ENCODE measurements around the gene KIF20A. TPM values are rescaled to one million over a fixed set of nuclear protein-coding genes. Genes with fewer than 3 reads are reported as not detected.

Gene KIF20A
- total RNA-seq, result not detected
- not detected for polyA plus RNA-seq

DNA sequence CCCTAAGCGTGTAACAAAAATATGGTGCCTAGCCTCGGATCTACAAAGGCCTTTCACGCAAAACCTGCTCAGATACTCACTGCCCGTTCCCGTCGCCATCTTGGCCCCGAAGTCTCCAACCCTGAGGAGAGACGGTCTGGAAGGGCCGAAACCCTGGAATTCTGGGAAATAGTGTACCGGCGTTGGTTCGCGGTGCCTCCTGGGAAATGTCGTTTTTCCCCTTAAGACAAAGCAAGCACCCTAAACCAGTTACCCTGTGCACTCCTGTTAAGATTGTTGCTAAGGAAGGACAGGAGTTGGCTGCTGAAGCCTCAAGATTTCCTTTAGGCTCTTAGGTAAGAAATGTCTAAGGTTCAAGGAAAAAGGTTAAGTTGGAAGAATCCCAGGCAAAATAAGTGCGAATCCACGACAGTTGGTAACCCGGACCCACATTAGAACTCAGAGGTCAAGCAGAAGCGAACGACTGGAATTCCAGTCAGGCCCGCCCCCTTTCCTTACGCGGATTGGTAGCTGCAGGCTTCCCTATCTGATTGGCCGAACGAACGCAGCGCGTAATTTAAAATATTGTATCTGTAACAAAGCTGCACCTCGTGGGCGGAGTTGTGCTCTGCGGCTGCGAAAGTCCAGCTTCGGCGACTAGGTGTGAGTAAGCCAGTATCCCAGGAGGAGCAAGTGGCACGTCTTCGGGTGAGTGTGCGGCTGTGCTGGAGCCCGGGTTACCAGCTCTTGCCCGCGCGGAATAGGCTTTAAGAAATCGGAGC is at the start of gene KIF20A, which contains the start of gene BRD8:
KIF20A (plus strand) TSS at position 597 of the 761 bp plus-strand sequence. CDS start 569 bp downstream, outside the sequence.
BRD8 (minus strand) TSS at position 115 of the 761 bp plus-strand sequence; CDS start at position 99, 16 bp downstream.
- peak within 1 kb of the TSS; percentile 80 to 93 for H3K4me3 ChIP-seq (ENCODE audit: low read length in 2 of 2)
- H3K36me3 ChIP-seq (ENCODE audit: insufficient read depth, low read length), result no peaks in the 10 kb centered on the region
- ChIA-PET POLR2A (ENCODE audit: partially characterized antibody) (interaction anchor here (0.6 to 1.9 kb wide), 6 partner anchors 9 to 425 kb away, joined by 3 to 9 read pairs (median 4); partner anchors contain the start of genes CDC23, ETF1, FAM53C and HSPA9), CTCF (ENCODE audit: partially characterized antibody) (interaction anchor here (0.8 to 2.5 kb wide), 7 partner anchors 9 to 399 kb away, joined by 3 to 10 read pairs (median 4); partner anchors contain the start of genes HSPA9 and KDM3B)
- no peaks in the 10 kb centered on the region for H3K9me3 ChIP-seq (ENCODE audit: control insufficient read depth in 1 of 2, low read length in 2 of 2)
- H3K27ac ChIP-seq (ENCODE audit: low read depth, low read length), result peak within 1 kb of the TSS; percentile 72
- H3K4me1 ChIP-seq (ENCODE audit: insufficient read depth, low read length), result peaks cover 17% of the 10 kb centered on the region
- no peaks in the 10 kb centered on the region for H3K9me3 Mint-ChIP-seq
- H3K36me3 Mint-ChIP-seq, result peaks cover 10 to 23% of the 10 kb centered on the region in 2 donors
- H3K27me3 ChIP-seq (ENCODE audit: insufficient read depth, low read length), result no peaks in the 10 kb centered on the region
- H3K27me3 Mint-ChIP-seq, result no peaks in the 10 kb centered on the region
- intact Hi-C loops (cut with micrococcal nuclease), result loop anchor here (1.0 to 5.0 kb wide), 6 partner anchors 35 to 424 kb away; partner anchors contain the start of genes CDC23, ETF1, FAM53C and HNRNPA0
- DNase-seq, result peak; percentile 85 to 92 (median 88)
- H3K4me1 Mint-ChIP-seq, result peaks cover 4 to 17% (median 11%) of the 10 kb centered on the region in 4 donors
- H3K27ac Mint-ChIP-seq, result peak within 1 kb of the TSS in 2 of 7 donors; percentile 16 to 55
- H3K4me3 Mint-ChIP-seq, result peak within 1 kb of the TSS in 1 of 8 donors; percentile 9

DNA sequence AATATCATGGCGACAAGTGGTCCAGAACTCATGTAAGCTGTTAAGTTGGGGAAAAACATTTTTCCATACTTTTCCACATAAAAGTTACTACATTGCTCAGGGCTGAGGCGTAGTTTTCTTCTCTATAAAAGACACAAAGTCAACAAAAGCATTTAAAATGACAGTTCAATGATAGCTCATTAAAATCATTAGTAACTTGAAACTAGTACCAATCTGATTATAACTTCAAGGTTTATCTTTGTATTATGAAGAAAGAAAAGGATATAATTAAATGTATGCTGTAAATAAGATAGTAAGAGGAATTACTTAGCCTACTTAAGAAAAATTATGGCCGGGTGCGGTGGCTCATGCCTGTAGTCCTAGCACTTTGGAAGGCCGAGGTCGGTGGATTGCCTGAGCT is 49.6 kb upstream of the KIF20A start:
- Histone ChIP-seq H3K36me3 (ENCODE audit: insufficient read depth, low read length) (no peaks in the 10 kb centered on the region), H3K4me3 (ENCODE audit: low read length in 2 of 2) (no peak overlapping the region), H3K9me3 (ENCODE audit: control insufficient read depth in 1 of 2, low read length in 2 of 2) (no peaks in the 10 kb centered on the region), H3K4me1 (ENCODE audit: insufficient read depth, low read length) (no peaks in the 10 kb centered on the region), H3K27me3 (ENCODE audit: insufficient read depth, low read length) (no peaks in the 10 kb centered on the region), H3K27ac (ENCODE audit: low read depth, low read length) (no peak overlapping the region)
- ChIA-PET POLR2A (ENCODE audit: partially characterized antibody) (no interaction called here), CTCF (ENCODE audit: partially characterized antibody) (interaction anchor here (1.0 to 2.9 kb wide), 5 partner anchors 39 to 350 kb away, joined by 3 to 11 read pairs (median 4); no protein-coding TSS in a partner anchor)
- no peaks in the 10 kb centered on the region for H3K36me3 Mint-ChIP-seq
- intact Hi-C loops (cut with micrococcal nuclease), result no loop called here
- H3K27ac Mint-ChIP-seq, result no peak overlapping the region
- no peak overlapping the region for H3K4me3 Mint-ChIP-seq
- H3K9me3 Mint-ChIP-seq, result no peaks in the 10 kb centered on the region
- no peaks in the 10 kb centered on the region for H3K4me1 Mint-ChIP-seq
- no peak for DNase-seq
- H3K27me3 Mint-ChIP-seq, result peaks cover 5 to 9% of the 10 kb centered on the region in 2 donors

DNA sequence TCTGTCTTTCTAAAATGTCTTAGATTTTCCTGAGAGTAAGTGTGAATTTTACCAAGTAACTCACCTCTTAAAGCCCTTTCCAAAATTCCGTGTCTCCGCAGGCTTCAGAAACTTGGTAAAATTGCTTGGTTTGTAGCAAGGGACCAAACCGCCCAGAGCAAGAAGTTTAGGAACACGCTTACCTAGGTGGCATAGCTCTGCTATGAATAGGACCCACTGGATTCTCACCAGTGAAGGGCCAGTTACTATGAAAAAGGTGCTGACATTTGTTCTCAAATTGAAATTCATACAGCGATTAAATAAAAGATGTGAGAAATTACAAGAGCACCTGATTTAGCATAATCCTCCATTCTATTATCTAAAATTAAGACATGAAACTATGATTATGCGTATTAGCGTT is 46.4 kb upstream of the KIF20A start:
- no peak for DNase-seq
- intact Hi-C loops (cut with micrococcal nuclease), result no loop called here
- no peaks in the 10 kb centered on the region for H3K9me3 Mint-ChIP-seq
- H3K9me3 ChIP-seq (ENCODE audit: control insufficient read depth in 1 of 2, low read length in 2 of 2), result no peaks in the 10 kb centered on the region
- no peaks in the 10 kb centered on the region for H3K4me1 ChIP-seq (ENCODE audit: insufficient read depth, low read length)
- CTCF ChIA-PET (ENCODE audit: partially characterized antibody), result interaction anchor here (0.8 to 4.5 kb wide), 12 partner anchors 16 to 354 kb away, joined by 3 to 88 read pairs (median 6); no protein-coding TSS in a partner anchor
- peaks cover 10 to 14% of the 10 kb centered on the region in 2 donors for H3K27me3 Mint-ChIP-seq
- POLR2A ChIA-PET (ENCODE audit: partially characterized antibody), result interaction anchor here (1.2 kb wide), 1 partner anchor 52 kb away, joined by 4 read pairs; no protein-coding TSS in a partner anchor
- no peaks in the 10 kb centered on the region for H3K4me1 Mint-ChIP-seq
- H3K4me3 Mint-ChIP-seq, result peak overlapping the region in 2 of 8 donors; percentile 84 to 89
- H3K4me3 ChIP-seq (ENCODE audit: low read length in 2 of 2), result no peak overlapping the region
- no peak overlapping the region for H3K27ac ChIP-seq (ENCODE audit: low read depth, low read length)
- no peaks in the 10 kb centered on the region for H3K36me3 ChIP-seq (ENCODE audit: insufficient read depth, low read length)
- H3K27me3 ChIP-seq (ENCODE audit: insufficient read depth, low read length), result no peaks in the 10 kb centered on the region
- H3K27ac Mint-ChIP-seq, result no peak overlapping the region
- H3K36me3 Mint-ChIP-seq, result no peaks in the 10 kb centered on the region

DNA sequence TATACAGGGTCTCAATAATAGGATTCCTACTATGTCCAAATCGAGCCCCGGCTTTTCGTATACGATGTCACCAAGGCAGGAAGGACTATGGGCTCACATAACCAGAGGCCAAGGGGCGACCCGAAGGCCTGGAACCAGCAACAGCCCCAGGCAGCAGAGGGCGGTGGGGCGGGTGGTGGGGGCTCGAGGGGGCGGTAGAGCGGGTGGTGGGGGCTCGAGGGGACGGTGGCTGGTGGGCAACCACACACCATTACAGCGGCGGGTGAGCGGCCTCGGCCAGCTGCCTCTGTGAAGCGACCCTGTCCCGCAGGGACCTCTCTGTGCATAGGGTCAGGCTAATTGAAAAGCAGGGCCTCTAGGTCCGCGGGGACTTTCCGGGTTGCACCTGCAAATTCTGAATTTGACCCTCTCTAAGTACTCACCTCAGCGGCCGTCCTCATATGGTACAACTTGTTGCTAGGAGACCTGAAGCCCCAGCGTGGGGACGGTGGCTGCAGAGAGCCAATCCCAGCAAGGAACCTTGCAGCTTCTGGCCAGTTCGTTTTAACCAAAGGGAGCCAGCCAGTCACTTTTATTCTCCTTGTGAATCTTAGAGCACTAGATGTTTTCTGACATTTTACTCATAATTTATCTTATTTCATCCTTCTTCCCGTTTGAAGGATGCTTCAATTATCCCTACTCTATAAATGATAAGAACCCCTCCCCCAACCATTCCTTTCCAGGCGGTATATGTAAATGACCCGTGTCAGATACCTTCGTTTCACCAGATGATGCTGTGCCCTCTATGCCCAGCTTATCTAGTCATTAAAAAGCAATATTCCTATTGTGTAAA is 39.7 kb upstream of the KIF20A start, which contains the start of gene NME5:
NME5 (minus strand) TSS at position 480 of the 832 bp plus-strand sequence. CDS start 648 bp downstream, outside the sequence.
- intact Hi-C loops (cut with micrococcal nuclease), result no loop called here
- no peak for DNase-seq
- no peaks in the 10 kb centered on the region for H3K36me3 ChIP-seq (ENCODE audit: insufficient read depth, low read length)
- H3K36me3 Mint-ChIP-seq, result no peaks in the 10 kb centered on the region
- no peaks in the 10 kb centered on the region for H3K27me3 ChIP-seq (ENCODE audit: insufficient read depth, low read length)
- no peak within 1 kb of the TSS for H3K27ac ChIP-seq (ENCODE audit: low read depth, low read length)
- no peaks in the 10 kb centered on the region for H3K9me3 Mint-ChIP-seq
- no peak within 1 kb of the TSS for H3K4me3 ChIP-seq (ENCODE audit: low read length in 2 of 2)
- peaks cover 9 to 18% of the 10 kb centered on the region in 2 donors for H3K27me3 Mint-ChIP-seq
- no peak within 1 kb of the TSS for H3K4me3 Mint-ChIP-seq
- H3K4me1 ChIP-seq (ENCODE audit: insufficient read depth, low read length), result no peaks in the 10 kb centered on the region
- no peaks in the 10 kb centered on the region for H3K9me3 ChIP-seq (ENCODE audit: control insufficient read depth in 1 of 2, low read length in 2 of 2)
- no peaks in the 10 kb centered on the region for H3K4me1 Mint-ChIP-seq
- ChIA-PET CTCF (ENCODE audit: partially characterized antibody) (interaction anchor here (1.4 kb wide), 1 partner anchor 63 kb away, joined by 3 read pairs; no protein-coding TSS in a partner anchor), POLR2A (ENCODE audit: partially characterized antibody) (no interaction called here)
- no peak within 1 kb of the TSS for H3K27ac Mint-ChIP-seq

DNA sequence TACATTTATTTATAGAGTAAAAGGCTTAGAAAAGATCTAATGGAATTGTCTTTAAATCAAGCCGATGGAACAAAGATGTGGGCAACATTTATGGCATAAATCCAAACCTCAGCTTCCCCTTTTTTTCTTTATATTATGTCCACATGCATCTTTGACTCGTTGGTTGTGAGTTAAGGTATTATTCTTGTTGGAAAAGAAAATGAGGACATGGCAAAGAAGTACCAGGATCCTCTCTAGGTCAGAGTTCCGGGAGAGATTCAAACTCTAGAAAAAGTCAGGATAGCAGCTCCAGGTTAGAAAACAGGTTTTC is 39.2 kb upstream of the KIF20A start:
- no peak for DNase-seq

DNA sequence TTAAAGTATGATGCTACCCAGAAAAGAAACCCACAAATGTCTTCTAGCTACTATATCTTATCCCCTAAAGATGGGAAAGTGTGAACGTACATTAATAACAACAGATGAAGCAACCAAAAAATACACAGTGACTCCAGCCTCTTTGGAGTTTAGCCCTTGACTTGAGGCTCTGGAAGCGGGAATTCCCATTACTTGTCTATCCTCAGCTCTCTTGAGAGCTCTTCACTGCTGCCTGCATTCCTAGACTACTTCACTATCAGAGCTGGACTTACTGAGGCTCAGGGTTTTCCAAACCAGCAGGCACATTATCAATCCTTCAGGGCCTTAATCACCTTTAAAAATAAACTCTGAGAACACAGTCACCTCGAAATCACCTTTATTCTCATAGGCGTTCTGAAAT is 38.6 kb upstream of the KIF20A start:
- Histone ChIP-seq H3K36me3 (ENCODE audit: insufficient read depth, low read length) (no peaks in the 10 kb centered on the region), H3K27me3 (ENCODE audit: insufficient read depth, low read length) (no peaks in the 10 kb centered on the region), H3K27ac (ENCODE audit: low read depth, low read length) (no peak overlapping the region), H3K4me1 (ENCODE audit: insufficient read depth, low read length) (no peaks in the 10 kb centered on the region), H3K9me3 (ENCODE audit: control insufficient read depth in 1 of 2, low read length in 2 of 2) (no peaks in the 10 kb centered on the region), H3K4me3 (ENCODE audit: low read length in 2 of 2) (no peak overlapping the region)
- Mint-ChIP-seq H3K27me3 (peaks cover 9 to 18% of the 10 kb centered on the region in 2 donors), H3K4me3 (no peak overlapping the region), H3K27ac (no peak overlapping the region), H3K4me1 (no peaks in the 10 kb centered on the region), H3K36me3 (no peaks in the 10 kb centered on the region), H3K9me3 (no peaks in the 10 kb centered on the region)
- no peak for DNase-seq
- CTCF ChIA-PET (ENCODE audit: partially characterized antibody), result interaction anchor here (1.4 kb wide), 1 partner anchor 64 kb away, joined by 3 read pairs; no protein-coding TSS in a partner anchor
- POLR2A ChIA-PET (ENCODE audit: partially characterized antibody), result no interaction called here
- intact Hi-C loops (cut with micrococcal nuclease), result no loop called here

More for the DNA sequence above, 39.2 kb upstream of the KIF20A start:
- Histone ChIP-seq H3K4me3 (ENCODE audit: low read length in 2 of 2) (no peak overlapping the region), H3K9me3 (ENCODE audit: control insufficient read depth in 1 of 2, low read length in 2 of 2) (no peaks in the 10 kb centered on the region), H3K27me3 (ENCODE audit: insufficient read depth, low read length) (no peaks in the 10 kb centered on the region), H3K27ac (ENCODE audit: low read depth, low read length) (no peak overlapping the region), H3K4me1 (ENCODE audit: insufficient read depth, low read length) (no peaks in the 10 kb centered on the region), H3K36me3 (ENCODE audit: insufficient read depth, low read length) (no peaks in the 10 kb centered on the region)
- Mint-ChIP-seq H3K4me3 (no peak overlapping the region), H3K27ac (no peak overlapping the region), H3K36me3 (no peaks in the 10 kb centered on the region), H3K9me3 (no peaks in the 10 kb centered on the region), H3K27me3 (peaks cover 9 to 18% of the 10 kb centered on the region in 2 donors), H3K4me1 (no peaks in the 10 kb centered on the region)
- POLR2A ChIA-PET (ENCODE audit: partially characterized antibody), result no interaction called here
- intact Hi-C loops (cut with micrococcal nuclease), result no loop called here
- CTCF ChIA-PET (ENCODE audit: partially characterized antibody), result interaction anchor here (1.4 kb wide), 1 partner anchor 63 kb away, joined by 3 read pairs; no protein-coding TSS in a partner anchor
